ENCODE data around the gene YIPF2.

The YIPF2 gene

GRCh38 chr19:10913716-10914340 lies 14.6 kb downstream of the YIPF2 start:
- ATAC-seq (ENCODE audit: insufficient read depth, low read depth) (no peak), DNase-seq (no peak)
- H3K27ac ChIP-seq (ENCODE audit: low read length) = no peak overlapping the region
- TF ChIP-seq EZH2 (IDR thresholded peaks at IDR 0.05; ENCODE audit: borderline replicate concordance, low read depth, low read length, severe bottlenecking) (no peak), CTCF (IDR thresholded peaks at IDR 0.05; ENCODE audit: borderline replicate concordance, extremely low read depth, low read length, poor library complexity, severe bottlenecking) (no peak)
- H3K4me3 ChIP-seq (ENCODE audit: low read depth in 1 of 2, low read length in 2 of 2) = no peak overlapping the region
- H3K4me2 ChIP-seq (ENCODE audit: insufficient read depth, low read length) = no peak overlapping the region
- H3K4me1 ChIP-seq (ENCODE audit: insufficient read depth, low read length) = no peaks in the 10 kb centered on the region
- no peaks in the 10 kb centered on the region for H3K79me2 ChIP-seq (ENCODE audit: insufficient read depth, low read length)
- H2AFZ ChIP-seq (ENCODE audit: low read depth, low read length) = no peak overlapping the region
- H3K27me3 ChIP-seq (ENCODE audit: insufficient read depth, low read length, poor library complexity) = no peaks in the 10 kb centered on the region
- no peaks in the 10 kb centered on the region for H3K9me3 ChIP-seq (ENCODE audit: insufficient read depth, low read length, severe bottlenecking)
- no peak overlapping the region for H3K9ac ChIP-seq (ENCODE audit: low read depth, low read length)
- H3K36me3 ChIP-seq (ENCODE audit: insufficient read depth, low read length) = peaks cover 78% of the 10 kb centered on the region
- peaks cover 3% of the 10 kb centered on the region; the same call in 1 of the 2 replicates for H4K20me1 ChIP-seq (ENCODE audit: insufficient read depth, low read length)

- Histone ChIP-seq H3K4me3 (ENCODE audit: low read depth in 1 of 2, low read length in 2 of 2) (no peak overlapping the region), H3K9ac (ENCODE audit: low read depth, low read length) (no peak overlapping the region), H3K36me3 (ENCODE audit: insufficient read depth, low read length) (peaks cover 83% of the 10 kb centered on the region), H3K4me1 (ENCODE audit: insufficient read depth, low read length) (no peaks in the 10 kb centered on the region), H3K79me2 (ENCODE audit: insufficient read depth, low read length) (no peaks in the 10 kb centered on the region), H3K9me3 (ENCODE audit: insufficient read depth, low read length, severe bottlenecking) (no peaks in the 10 kb centered on the region), H3K27me3 (ENCODE audit: insufficient read depth, low read length, poor library complexity) (no peaks in the 10 kb centered on the region), H3K4me2 (ENCODE audit: insufficient read depth, low read length) (no peak overlapping the region), H4K20me1 (ENCODE audit: insufficient read depth, low read length) (peaks cover 3% of the 10 kb centered on the region; the same call in 1 of the 2 replicates), H2AFZ (ENCODE audit: low read depth, low read length) (no peak overlapping the region), H3K27ac (ENCODE audit: low read length) (no peak overlapping the region)
- ATAC-seq (ENCODE audit: insufficient read depth, low read depth) (no peak), DNase-seq (no peak)
- no peak for TF ChIP-seq CTCF (IDR thresholded peaks at IDR 0.05; ENCODE audit: borderline replicate concordance, extremely low read depth, low read length, poor library complexity, severe bottlenecking)
- no peak for TF ChIP-seq EZH2 (IDR thresholded peaks at IDR 0.05; ENCODE audit: borderline replicate concordance, low read depth, low read length, severe bottlenecking)
These were observed 15.8 kb downstream of the YIPF2 start for GRCh38 chr19:10912619-10913018.

- H3K4me2 ChIP-seq (ENCODE audit: insufficient read depth, low read length) = no peak overlapping the region
- no peaks in the 10 kb centered on the region for H3K27me3 ChIP-seq (ENCODE audit: insufficient read depth, low read length, poor library complexity)
- no peak overlapping the region for H2AFZ ChIP-seq (ENCODE audit: low read depth, low read length)
- H3K9me3 ChIP-seq (ENCODE audit: insufficient read depth, low read length, severe bottlenecking) = no peaks in the 10 kb centered on the region
- peaks cover 2% of the 10 kb centered on the region; the same call in 1 of the 2 replicates for H3K79me2 ChIP-seq (ENCODE audit: insufficient read depth, low read length)
- TF ChIP-seq CTCF (IDR thresholded peaks at IDR 0.05; ENCODE audit: borderline replicate concordance, extremely low read depth, low read length, poor library complexity, severe bottlenecking) (no peak), EZH2 (IDR thresholded peaks at IDR 0.05; ENCODE audit: borderline replicate concordance, low read depth, low read length, severe bottlenecking) (no peak)
- ATAC-seq (ENCODE audit: insufficient read depth, low read depth) (no peak), DNase-seq (no peak)
- no peaks in the 10 kb centered on the region for H3K4me1 ChIP-seq (ENCODE audit: insufficient read depth, low read length)
- no peak overlapping the region for H3K9ac ChIP-seq (ENCODE audit: low read depth, low read length)
- H3K36me3 ChIP-seq (ENCODE audit: insufficient read depth, low read length) = peaks cover 82% of the 10 kb centered on the region
- H3K27ac ChIP-seq (ENCODE audit: low read length) = no peak overlapping the region
- no peak overlapping the region for H3K4me3 ChIP-seq (ENCODE audit: low read depth in 1 of 2, low read length in 2 of 2)
- H4K20me1 ChIP-seq (ENCODE audit: insufficient read depth, low read length) = peaks cover 5% of the 10 kb centered on the region
These were observed 16.7 kb downstream of the YIPF2 start for GRCh38 chr19:10911579-10912363.
